HG03159 (cell line): ENCODE measurements around the gene ARSG.

ENCODE experiments used
- ATAC-seq: cut with Tn5 transposase; IDR thresholded peaks from one replicate; pipeline ENCODE4 v1.9.1; 2021; ENCODE audit warnings: mild to moderate bottlenecking, moderate library complexity; ENCODE audit not compliant: unreplicated experiment

Gene ARSG

DNA sequence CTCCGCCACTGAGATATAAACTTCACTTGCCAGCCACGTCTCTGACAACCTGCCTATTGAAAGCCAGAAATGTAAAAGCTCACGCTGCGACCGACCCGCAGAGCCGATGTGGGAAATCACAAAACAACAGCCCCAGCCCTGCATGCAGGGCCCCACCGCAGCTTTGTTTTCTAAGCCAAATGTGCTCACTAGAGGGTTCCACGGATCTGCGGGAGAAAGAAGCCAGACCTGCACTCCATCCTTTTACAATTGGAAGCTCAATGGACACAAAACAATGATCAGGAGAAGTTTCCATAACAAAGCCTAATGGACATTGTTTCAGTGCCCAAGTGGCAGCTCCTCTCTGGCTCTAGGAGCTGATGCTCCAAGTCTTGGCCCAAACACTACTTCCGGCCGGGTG, 132.9 kb downstream of the ARSG start:
- no peak for ATAC-seq

DNA sequence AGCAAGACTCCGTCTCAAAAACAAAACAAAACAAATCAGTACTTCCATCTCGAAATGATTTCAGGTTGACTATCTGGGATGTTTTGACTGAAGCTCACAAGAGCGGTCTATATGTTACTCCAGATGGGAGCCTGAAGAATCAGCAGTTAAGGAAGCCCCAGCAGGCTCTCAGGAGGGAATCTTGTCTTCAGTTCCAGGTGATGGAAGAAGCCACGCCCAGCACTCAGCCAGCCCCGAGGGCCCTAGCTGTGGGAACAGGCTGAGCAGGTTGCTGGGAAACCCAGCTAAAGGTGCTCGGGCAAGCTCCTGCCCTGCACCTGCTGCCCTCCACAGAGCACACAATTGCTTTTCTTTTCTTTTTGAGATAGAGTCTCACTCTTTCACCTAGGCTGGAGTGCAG, 133.6 kb downstream of the ARSG start:
- ATAC-seq: no peak

DNA sequence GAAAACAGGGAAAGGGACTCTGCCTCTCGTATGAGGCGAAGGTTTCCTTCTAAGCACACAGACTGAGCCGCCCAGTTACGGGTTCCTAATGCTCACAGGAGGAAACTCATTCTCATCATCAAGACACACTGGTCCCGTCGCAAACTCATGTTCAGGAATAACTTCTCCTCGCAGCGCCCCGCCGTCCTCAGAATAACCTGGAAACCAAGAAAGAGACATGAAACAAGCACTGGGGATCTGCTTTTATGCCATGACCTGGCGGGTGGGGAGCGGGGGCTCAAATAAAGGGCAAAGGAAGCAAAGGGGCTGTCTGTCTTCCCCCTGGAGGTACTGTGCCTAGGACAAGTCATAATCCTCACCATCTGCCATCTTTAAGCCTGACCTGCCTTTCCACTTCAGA, 134.7 kb downstream of the ARSG start:
- ATAC-seq: no peak

DNA sequence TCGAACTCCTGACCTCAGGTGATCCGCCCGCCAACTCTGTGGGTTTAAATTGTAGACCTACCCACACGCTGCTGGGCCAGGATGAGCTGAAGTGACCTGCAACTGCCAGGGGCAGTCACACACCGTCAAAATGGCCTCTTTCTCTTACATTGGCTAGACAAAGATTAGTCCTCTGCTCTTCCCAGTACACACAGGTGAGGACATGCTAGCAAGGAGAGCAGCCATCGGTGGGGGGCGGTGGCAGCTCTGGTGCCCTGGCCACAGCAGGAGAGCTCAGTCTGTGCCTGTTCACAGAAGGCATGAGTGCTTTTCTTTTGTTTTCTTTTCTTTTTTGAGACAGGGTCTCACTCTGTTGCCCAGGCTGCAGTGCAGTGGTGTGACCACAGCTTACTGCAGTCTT, 136.3 kb downstream of the ARSG start:
- no peak for ATAC-seq

DNA sequence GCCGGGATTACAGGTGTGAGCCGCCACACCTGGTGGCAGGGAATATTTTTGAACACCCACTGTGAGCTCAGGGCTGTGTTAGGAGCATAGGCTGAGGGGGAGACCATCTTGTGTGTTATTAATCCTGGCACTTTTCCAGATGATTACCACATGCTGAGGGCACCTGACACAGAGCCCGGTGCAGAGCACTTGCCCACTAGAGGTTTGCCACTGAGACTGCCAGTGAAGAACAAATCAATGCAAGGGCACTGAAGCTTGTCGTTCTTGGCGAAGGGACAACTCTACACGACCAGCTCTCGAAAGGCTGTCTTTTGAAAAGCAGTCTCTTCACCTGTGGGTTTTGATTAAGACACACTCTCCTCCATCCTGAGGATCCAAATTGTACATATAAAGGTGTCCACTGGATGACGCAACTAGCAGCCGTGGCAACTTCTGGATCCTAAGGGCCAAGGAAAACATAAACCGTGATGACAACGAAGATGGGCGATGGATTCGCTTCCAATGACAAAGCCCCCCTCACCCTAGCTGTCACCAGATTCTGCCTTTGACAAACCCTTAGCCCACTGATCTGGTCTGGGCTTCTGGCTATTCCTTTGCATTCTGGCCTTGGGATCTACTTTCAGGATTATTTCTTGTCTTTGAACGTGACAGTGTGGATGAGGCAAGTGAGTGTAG, 137.3 kb downstream of the ARSG start:
- ATAC-seq: no peak

DNA sequence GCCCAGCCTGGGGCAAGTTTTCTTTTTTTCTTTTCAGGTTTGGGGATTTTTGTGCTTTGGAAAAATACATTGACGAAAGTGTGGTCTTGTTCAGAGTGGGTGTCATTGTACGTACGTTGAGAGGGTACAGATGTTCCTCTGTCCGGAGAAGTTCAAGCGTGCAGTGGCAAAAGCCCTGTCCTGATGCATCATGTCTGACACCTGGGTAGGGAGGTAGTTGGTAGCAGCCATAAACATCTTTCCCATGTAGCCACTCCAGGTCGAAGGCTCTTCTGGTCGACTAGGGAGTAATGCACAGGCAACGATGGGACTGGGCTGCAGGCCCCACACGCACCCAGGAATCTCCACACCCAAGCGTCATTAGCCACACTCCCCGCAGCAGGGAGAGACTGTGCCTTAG, 138.6 kb downstream of the ARSG start:
- no peak for ATAC-seq

DNA sequence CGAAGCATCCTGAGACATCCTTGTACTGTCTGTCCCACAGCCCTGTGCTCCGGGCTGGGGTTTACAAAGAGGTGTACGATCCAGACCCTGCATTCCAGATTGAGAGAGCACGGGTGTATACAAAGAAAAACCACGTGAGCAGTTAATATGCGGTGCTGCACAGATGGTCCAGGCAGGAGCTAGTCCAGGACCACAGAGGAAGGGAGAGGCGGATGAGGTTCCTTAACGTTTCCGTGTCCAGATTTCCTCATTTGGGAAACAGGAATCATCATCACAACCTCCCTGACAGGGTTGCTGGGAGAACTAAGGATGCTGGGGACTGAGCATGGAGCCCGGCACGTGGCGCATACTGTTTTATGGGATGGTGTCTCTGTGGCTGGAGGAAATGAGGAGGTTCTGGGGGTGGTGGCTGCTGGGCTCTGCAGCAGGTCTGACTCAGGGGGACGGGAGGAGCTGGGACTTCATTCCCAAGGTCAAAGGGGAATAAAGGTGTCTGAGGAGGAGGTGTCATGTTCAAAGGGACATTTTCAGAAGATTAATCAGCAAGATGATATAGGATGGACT, 139.8 kb downstream of the ARSG start:
- no peak for ATAC-seq

DNA sequence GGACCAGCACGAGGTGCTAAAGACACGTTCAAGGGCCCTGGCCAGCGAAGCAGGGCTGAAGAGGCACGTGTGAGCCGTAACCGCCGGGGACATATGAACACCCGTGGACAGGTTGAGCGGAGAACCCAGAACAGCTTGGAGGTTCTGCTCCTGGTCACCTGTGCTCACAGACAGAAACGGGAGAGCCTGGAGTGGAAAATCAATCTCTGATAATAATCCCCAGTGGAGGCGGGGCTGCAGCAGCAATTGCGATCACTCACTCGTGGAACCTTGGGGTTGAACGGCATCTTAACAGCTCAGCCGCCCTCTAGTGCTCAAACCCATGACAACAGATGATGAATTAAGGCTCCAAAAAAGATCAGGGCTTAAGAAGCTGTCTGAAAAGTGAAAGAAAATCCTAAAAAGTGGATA, 140.4 kb downstream of the ARSG start:
- no peak for ATAC-seq

DNA sequence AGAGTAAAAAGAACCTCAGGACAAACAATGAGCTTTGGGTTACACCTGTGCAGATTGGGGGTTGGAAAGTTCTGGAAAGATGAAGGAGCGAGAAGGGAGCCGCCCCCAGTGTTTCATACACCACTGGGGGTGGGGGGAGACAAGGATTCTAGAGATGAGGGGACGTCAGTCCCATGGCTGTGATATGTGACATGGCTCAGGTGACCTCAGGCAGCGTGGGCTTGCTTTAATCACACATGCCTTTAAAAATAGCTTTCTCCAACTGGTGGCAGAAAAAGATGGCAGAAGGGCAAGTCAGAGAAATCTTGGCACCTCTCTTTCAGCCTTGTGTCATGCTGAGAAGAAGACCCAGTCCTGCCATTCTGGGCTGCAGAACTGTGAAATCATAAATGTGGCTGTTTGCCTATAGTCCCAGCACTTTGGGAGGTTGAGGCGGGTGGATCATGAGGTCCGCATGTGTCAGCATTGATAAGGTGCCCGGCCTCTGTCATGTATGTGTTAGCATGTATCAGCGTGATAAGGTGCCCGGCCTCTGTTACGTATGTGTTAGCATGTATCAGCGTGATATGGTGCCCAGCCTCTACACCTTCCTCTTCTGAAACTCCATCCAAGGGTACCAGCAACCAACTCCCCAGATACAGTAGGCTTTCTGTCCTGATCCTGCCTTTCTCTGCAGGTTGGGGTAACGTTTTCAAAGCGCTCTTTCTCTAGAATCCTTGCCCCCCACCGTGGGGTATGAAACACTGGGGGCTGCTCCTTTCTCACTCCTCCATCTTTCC, 141.0 kb downstream of the ARSG start:
- no peak for ATAC-seq

DNA sequence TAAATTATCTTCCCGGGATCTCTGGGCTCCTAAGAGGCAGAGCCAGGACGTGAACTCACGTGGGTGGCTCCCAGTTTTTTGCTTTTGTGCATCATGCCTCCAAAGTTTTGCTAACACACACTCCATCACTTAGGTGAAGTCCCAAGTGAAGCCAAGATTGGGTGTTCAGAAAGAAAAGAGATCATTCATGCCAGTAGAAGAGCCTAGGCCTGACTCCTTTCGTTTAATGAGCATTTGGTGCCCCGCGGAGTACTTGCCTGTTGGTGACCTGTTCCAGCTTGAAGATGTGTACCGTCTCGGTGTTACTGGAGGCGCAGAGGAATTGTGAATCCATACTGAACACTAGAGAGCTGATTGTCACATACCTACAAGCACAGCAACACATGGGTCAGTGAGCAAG, 141.9 kb downstream of the ARSG start:
- ATAC-seq: no peak

DNA sequence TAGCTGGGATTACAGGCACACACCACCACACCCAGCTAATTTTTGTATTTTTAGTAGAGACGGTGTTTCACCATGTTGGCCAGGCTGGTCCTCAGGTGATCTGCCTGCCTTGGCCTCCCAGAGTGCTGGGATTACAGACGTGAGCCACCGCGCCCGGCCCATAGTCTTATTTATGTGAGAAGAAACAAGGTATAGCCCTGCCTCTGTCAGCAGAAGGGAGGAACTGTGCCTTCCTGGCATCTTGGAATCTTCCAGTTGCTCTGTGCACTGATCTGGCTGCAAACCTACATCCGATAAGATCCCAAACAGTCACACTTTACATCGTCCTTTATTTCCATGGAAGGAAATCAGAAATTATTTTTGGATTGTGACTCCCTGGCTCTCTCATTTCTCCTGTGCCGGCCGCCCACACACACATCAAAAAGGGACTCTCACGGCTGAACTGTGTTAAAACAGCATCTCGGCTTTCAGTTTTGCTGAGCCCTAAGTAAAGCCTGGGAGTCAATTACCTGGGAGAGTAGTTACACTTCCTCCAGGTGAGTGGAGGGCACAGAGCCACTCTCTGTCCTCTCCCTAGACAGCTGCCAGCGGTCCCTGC, 142.7 kb downstream of the ARSG start:
- no peak for ATAC-seq

DNA sequence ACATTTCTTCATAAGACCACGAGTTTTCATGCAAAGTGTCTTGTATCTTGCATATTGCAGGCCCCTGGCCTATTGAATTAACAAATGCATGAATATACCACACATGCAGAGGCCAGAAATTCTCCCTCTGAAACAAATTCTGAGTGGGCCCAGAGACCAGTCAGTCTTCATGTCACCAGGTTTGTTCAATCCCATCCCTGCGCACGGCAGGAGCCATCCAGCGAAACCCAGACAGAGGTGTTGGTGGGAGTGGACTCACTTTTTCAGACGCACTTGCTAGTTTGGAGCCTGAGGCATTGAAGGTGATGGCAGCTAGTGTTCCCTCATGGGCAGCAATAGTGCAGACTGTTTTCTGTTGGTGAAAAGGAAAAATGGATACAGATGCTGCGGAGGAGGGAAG, 144.1 kb downstream of the ARSG start:
- no peak for ATAC-seq

DNA sequence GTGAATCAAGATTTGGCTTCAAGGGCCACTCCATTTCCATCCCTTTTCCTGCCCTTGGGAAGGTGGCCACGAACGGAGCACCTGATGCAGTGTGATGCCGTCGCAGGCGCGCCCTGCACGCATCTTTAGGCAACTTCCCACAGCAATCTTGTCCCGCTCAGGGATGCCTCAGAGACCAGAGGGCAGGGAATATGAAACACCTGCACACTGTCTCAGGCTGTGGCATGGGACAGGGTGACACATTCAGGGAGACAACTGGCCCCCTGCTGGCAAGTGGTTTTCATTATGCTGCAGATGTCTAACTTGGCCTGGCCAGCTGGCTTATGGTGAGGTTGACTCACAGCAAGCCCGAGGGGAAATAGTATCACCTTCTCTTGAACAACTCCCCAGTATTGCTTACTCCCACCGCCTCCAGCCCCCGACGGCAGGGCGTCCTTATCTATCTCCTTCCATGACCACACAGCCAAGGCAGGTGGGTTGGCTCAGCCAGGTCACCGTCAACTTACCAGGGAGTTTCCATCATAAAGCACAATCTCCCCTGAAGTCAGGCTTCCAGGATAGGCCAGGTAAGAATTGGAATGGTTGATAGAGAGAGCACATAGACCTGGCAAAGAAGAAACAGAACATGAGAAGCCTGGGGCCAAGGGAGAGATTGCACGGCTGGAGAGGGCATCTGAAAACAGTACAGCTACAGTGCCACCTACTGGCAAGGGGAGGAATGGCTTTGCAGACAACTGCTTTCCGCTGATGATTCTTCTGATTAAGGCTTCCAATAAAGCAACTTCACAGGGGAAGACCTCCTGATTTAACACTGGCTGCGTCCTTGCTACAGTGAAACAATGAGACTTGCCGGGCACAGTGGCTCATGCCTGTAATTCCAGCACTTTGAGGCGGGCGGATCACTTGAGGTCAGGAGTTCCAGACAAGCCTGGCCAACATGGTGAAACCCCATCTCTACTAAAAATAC, 144.9 kb downstream of the ARSG start:
- ATAC-seq: peak; percentile 58

DNA sequence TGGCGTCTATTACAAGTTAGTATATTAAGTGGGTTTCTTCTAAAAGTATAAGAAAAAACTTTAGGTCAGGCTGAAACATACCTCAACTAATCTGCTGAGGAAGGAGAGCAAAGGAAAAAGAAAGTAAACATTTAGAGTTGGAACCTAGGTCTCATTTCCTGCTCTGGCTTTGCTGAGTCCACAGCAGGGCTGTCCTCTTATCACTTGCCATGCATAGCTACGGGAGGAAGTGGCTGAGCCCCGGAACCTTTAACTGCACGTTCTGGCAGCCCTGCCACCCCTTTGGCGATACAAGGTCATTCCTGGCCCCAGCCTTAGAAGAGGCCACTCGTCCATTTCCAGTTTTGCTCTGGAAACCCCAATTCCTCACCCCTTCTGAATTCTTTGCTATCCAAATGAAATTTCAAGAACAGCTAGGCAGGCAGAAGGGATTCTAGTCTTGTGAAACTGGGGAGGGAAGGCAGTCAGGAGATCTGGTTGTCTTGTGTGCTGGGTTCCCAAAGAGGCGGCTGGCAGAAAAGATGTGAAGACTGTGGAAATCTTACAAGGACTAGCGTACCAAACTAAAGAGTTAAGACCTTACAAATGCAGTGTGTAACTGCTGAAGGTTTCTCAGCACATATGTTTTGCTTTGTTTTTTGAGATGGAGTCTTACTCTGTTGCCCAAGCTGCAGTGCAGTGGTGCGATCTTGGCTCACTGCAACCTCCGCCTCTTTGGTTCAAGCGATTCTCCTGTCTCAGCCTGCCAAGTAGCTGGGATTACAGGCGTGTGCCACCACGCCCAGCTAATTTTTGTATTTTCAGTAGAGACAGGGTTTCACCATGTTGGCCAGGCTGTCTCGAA, 146.9 kb downstream of the ARSG start:
- ATAC-seq: peak; percentile 56

DNA sequence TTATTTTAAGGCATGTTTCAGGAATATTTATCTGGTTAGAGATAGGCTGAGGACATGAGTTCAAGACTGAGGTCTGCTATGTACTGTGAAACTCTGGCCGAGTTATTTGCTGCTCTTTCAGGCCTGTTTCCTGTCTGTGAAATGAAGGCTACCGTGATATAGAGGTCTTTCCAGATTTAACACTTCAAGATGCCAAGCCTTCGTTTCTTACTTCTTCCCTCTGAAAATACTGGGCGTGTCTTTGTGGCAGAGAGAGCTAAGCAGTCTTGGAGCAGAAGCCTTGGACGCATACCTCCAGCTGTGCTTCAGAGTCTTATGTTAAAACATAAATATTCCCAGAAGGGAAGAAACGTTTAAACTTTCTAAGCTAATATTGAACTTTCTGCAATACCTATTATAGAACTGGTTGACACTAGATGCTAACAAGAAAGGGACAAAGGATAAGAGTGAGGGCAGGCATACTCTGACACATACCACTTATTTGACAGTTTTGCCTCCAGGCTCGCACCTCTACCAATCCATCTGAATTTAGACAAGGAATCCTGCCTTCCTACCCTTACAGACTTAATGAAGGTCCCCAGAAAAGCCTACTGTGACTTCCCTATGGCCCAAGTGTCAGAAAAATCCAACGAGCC, 148.5 kb downstream of the ARSG start:
- ATAC-seq: no peak

DNA sequence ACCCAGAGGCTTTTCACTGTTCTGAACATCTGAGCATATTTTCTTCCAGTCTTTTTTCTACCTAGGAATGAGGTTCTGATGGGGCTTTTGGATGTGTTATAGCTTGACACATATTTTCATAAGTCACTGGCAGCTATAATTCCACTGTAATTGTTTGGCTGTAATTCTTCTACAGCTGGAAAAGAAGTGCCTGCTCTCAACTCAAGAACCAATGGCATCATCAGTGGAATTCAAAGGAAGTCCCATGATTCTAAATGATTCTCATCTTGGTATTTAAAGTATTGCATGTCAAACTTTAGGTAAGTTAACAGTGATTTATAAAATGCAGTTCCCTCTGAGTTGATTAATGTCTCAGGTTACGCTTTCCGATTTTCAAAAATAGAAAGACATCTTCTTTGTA, 149.2 kb downstream of the ARSG start:
- ATAC-seq: no peak

DNA sequence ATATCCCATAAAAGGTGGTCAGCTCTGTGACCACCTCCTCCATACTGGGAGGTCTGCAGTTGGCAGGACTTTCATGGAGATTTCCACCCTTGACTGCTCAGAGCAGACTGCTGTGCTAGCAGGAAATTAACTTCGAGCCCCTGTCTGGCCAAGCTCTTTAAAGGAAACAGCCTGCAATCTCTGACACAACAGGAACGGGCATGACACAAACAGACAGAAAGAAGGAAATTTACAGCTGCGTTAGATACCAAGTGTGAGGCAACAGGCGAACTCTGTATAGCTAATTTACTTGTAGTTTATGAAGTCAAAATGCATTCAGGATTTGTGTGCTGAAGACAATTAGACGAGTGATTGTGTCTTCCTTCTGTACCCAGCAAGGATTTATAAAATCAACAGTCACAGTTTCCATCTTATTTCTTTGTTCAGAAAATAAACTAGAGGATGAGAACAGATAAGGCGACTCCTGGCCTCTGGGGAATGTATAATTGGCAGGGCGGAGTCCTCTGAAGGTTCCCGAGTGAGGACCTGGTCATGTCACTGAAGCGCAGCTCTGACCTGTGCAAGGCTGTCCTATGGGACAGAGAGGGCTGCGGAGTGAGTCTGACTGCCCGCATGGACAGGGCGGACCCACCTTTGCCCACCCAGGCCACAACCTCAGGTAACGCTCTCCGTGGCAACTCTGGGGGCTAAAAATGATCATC, 149.9 kb downstream of the ARSG start:
- no peak for ATAC-seq

DNA sequence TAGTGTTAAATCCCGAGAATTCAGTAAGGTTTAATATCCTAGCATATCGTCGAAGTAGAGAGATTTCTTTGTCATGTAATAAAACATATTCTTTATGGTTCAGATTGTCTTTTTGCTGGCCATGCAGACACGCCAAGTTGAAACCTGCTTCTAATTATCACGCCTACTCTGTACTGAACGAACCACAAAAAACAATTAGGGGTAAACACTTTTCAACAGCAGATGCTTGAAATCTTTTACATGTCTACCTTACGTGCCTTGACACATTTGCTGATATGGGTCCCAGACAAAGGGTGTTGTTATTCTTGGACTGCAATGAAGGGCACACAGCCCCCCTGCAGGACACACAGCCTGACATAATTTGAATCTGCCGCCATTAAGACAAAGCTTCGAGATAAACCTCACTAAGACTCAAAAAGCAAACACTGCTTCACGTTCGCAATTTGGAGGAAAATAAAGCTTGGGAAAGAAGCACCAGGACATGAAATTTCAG, 152.7 kb downstream of the ARSG start:
- ATAC-seq: no peak

DNA sequence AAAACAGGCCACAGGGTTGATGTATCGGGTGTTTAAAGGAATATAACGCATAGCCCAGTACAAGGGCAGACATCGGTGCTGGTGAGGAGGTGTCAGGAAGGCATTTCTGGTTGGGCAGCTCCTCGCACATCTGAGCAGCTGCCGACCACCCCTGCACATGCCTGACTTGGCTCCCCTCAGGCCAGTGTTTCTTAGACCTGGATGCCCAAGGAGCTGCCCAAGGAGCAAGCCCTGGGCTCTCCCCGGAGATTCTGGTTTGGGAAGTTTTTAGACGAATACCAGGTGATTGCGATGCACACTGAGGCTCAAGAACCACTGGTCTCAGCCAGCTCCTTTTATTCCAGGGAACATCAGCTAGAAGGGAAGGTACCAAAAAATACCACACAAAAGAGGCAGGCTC, 154.4 kb downstream of the ARSG start:
- ATAC-seq: no peak
